Karpas-422 (cell line): ENCODE results near the gene DAB2IP. TPM values are rescaled to one million over a fixed set of nuclear protein-coding genes. Genes with fewer than 3 reads are reported as not detected.
A peak's percentile ranks its signal among the peaks of the same experiment; 100 is the strongest.

ENCODE experiments used
- DNase-seq: peaks from one replicate; pipeline ENCODE4 v3.0.0-alpha.2; 2015
- H2AFZ ChIP-seq: fragments of 200-600 bp; sonication (generic); 2 replicates; pipeline ENCODE4 v1.6.1; 2014; ENCODE audit warnings: antibody characterized with exemption, low read length, mixed read lengths
- H3K27ac ChIP-seq: fragments of 200-600 bp; sonication (generic); 2 replicates; pipeline ENCODE4 v1.5.1; 2014; ENCODE audit warnings: mild to moderate bottlenecking, low read length, moderate library complexity
- H3K27me3 ChIP-seq: fragments of 200-600 bp; sonication (generic); 2 replicates; pipeline ENCODE4 v1.6.1; 2014; ENCODE audit warnings: low read length, mixed read lengths
- H3K36me3 ChIP-seq: fragments of 200-600 bp; sonication (generic); 2 replicates; pipeline ENCODE4 v1.6.1; 2014; ENCODE audit warnings: low read length, mixed read lengths; ENCODE audit not compliant: insufficient read depth
- H3K4me1 ChIP-seq: fragments of 200-600 bp; sonication (generic); 2 replicates; pipeline ENCODE4 v1.6.1; 2014; ENCODE audit warnings: mild to moderate bottlenecking, low read length, mixed read lengths
- H3K4me2 ChIP-seq: fragments of 200-600 bp; sonication (generic); 2 replicates; pipeline ENCODE4 v1.6.1; 2014; ENCODE audit warnings: low read length, low read depth, mild to moderate bottlenecking; ENCODE audit not compliant: poor library complexity, severe bottlenecking
- H3K4me3 ChIP-seq: fragments of 200-600 bp; sonication (generic); 2 replicates; pipeline ENCODE4 v1.5.1; 2014; ENCODE audit warnings: mild to moderate bottlenecking, antibody characterized with exemption, low read length, mixed read lengths
- H3K79me2 ChIP-seq: fragments of 200-600 bp; sonication (generic); 2 replicates; pipeline ENCODE4 v1.6.1; 2014; ENCODE audit warnings: mild to moderate bottlenecking, low read length, mixed read lengths
- H3K9ac ChIP-seq: fragments of 200-600 bp; sonication (generic); 2 replicates; pipeline ENCODE4 v1.6.0; 2014; ENCODE audit warnings: low read length
- H3K9me2 ChIP-seq: fragments of 200-600 bp; sonication (generic), shearing (Covaris generic); replicated peaks from 2 replicates; pipeline ENCODE4 v1.6.0; 2014; ENCODE audit warnings: mild to moderate bottlenecking, low read length, moderate library complexity; ENCODE audit not compliant: insufficient read depth
- H3K9me3 ChIP-seq: fragments of 300-700, 200-600 bp; sonication (generic); 2 replicates; pipeline ENCODE4 v1.6.1; 2014; ENCODE audit warnings: low read length, mixed read lengths
- H4K20me1 ChIP-seq: fragments of 200-600 bp; sonication (generic); 2 replicates; pipeline ENCODE4 v1.6.1; 2014; ENCODE audit warnings: mild to moderate bottlenecking, antibody characterized with exemption, low read length, low read depth; ENCODE audit not compliant: insufficient read depth
- total RNA-seq: library from RNA; depleted of rRNA; stranded (reverse); fragments of >200 nt; shearing (Covaris generic); gene quantifications from 2 replicates; pipeline ENCODE4 v1.2.3, GENCODE V29; 2014; ENCODE audit warnings: low replicate concordance

DAB2IP gene
- total RNA-seq, 1 experiment from 2014 or later = 1.3 TPM

DNA sequence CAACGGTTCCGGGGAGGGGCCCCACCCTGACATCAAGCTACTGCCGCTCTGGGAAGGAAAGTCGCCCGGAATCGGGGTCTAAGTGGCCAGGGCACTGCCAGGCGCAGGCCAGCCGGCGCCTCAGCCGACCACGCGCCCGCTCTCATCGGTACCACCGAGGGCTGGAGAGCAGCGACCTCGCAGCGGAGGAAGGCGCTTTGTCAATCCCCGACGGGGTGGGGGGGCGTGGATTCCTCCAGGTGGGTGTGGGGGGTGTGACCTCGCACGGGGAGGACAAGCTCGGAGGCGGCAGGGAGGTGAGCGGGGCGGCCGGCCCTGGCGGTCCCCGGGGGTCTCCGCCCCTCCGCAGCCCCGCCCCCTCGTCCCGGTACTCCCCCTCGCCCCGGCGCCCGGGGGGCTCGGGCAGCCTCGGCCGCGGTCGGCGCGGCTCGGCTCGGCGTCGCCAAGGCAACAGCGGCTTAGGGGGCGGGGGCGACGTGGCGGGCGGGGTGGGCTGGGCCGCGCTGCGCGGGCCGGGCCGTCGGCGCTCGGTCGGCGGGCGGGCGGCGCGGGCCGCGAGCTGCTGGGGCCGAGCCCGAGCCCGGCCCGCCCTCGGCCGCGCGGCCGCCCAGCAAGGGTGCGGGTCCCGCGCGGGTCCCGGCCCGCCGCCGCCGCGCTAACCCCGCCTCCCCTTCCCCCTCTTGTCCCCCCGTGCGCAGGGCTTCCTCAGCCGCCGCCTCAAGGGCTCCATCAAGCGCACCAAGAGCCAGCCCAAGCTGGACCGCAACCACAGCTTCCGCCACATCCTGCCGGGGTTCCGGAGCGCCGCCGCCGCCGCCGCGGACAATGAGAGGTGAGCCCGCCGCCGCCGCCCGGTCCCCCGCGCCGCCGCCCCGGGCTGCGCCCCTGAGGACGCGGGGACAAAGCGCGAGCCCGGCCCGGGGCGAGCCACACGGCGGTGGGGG lies 47.5 kb downstream of the DAB2IP start:
- Histone ChIP-seq H3K9me2 (no peaks in the 10 kb centered on the region), H3K9ac (no peak overlapping the region)

DNA sequence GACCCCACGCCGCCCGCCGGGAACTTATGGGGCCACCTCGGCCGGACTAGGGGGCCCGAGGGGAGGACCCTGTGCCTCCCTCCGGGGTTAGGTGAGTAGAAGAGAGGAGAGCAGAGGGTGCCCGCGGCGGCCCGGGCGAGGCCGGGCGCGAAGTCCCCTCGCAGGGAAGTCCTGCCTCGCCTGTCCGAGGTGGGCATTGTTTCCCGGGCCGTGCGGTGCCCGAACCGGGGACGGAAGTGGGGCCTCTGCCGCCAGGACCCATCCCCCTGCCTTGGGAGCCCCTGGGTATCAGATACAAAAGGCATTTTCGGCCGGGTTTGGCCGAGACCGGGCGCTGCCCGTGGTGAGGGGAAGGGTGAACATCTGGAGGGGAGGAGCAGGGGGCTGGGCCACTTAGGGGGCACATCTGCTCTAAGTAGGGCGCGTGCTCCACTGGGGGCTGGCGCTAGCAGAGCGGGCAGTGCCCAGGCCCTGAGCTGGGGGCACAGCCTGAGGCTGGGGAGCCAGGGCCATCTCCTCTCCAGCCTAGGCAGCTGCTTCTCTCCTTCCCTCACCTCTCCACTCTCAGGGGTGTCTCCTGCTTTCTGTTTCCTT lies 48.2 kb downstream of the DAB2IP start:
- H3K4me3 ChIP-seq = no peak overlapping the region
- H3K79me2 ChIP-seq = no peaks in the 10 kb centered on the region
- H3K36me3 ChIP-seq = no peaks in the 10 kb centered on the region
- H3K27me3 ChIP-seq = no peaks in the 10 kb centered on the region
- H2AFZ ChIP-seq = no peak overlapping the region
- peaks cover 5% of the 10 kb centered on the region; the same call in 1 of the 2 replicates for H3K4me1 ChIP-seq
- H3K27ac ChIP-seq = no peak overlapping the region
- H3K9ac ChIP-seq = no peak overlapping the region
- DNase-seq = no peak
- H3K9me3 ChIP-seq = no peaks in the 10 kb centered on the region
- no peak overlapping the region for H3K4me2 ChIP-seq
- no peaks in the 10 kb centered on the region for H3K9me2 ChIP-seq
- no peaks in the 10 kb centered on the region for H4K20me1 ChIP-seq

More for the DNA sequence above, 47.5 kb downstream of the DAB2IP start:
- peak; percentile 47 for DNase-seq
- Histone ChIP-seq H3K36me3 (no peaks in the 10 kb centered on the region), H3K27ac (no peak overlapping the region), H3K9me3 (no peaks in the 10 kb centered on the region), H3K27me3 (no peaks in the 10 kb centered on the region), H3K4me2 (no peak overlapping the region), H2AFZ (no peak overlapping the region), H3K4me3 (no peak overlapping the region), H3K79me2 (no peaks in the 10 kb centered on the region), H3K4me1 (peaks cover 5% of the 10 kb centered on the region; the same call in 1 of the 2 replicates), H4K20me1 (no peaks in the 10 kb centered on the region)

DNA sequence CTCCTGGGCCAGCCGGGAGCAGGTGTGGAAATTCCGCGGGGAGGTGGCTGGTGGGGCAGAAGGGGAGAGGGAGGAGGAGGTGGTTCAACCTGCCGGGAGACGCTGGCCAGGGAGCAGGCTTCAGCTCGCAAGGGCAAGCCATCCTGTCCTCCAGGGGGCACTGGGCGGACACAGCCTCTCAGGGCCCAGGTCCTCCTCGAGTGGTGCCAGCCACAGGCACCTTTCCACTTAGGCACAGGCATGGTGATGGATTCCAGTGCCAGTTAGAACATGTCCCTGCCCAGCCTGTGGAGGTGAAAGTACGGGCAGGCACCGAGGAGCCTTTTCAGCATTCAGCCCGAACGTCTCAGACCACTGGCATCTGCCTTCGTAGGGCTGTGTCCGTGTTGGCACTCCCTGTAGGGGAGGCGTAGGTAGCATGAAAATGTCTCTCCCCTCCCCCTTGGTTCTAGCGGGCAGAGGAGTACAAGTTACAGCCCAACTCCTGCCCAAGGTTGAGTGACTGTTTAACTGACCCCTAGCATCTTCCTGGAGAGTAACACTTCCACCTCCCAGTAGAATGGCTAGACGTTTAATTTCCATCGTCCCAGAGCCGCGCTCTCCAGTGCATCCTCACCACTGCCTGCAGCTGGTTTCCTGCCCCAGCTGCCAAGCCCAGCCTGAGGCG lies 48.9 kb downstream of the DAB2IP start:
- no peaks in the 10 kb centered on the region for H3K9me3 ChIP-seq
- H3K36me3 ChIP-seq = no peaks in the 10 kb centered on the region
- no peak overlapping the region for H3K4me2 ChIP-seq
- H3K79me2 ChIP-seq = no peaks in the 10 kb centered on the region
- no peak for DNase-seq
- no peaks in the 10 kb centered on the region for H4K20me1 ChIP-seq
- no peak overlapping the region for H3K27ac ChIP-seq
- H3K4me3 ChIP-seq = no peak overlapping the region
- H2AFZ ChIP-seq = no peak overlapping the region
- H3K9ac ChIP-seq = no peak overlapping the region
- H3K4me1 ChIP-seq = peaks cover 5% of the 10 kb centered on the region; the same call in 1 of the 2 replicates
- no peaks in the 10 kb centered on the region for H3K27me3 ChIP-seq
- H3K9me2 ChIP-seq = no peaks in the 10 kb centered on the region

DNA sequence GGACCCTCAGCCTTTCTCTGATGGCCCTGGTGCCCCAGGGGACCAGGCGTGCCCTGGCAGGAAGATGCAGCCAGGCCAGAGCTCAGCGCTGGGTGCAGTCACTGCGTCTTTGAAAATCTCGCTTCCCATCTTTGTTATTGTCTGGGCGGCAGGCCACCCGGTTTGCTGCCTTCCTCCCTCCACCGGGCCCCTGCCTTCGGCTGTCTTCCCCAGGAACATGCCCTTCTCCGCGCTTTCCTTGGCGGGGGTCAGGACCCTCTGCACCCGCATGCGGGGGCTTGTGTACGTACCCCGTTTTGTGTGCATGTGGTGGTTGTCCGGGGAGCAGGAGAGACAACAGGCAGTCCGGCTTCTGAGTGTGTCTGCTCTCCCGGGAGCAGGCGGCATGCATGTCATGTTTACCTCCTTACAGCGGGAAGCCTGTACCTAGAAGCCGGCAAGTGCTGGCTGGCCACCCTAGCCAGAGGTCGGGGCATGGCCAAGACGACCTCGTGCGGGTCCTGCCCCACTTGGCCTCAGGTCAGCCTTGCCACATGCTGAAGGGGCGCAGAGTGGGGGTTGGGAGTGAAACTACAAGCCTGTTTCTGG lies 49.5 kb downstream of the DAB2IP start:
- H2AFZ ChIP-seq = no peak overlapping the region
- H3K9me3 ChIP-seq = no peaks in the 10 kb centered on the region
- H3K27me3 ChIP-seq = no peaks in the 10 kb centered on the region
- no peaks in the 10 kb centered on the region for H4K20me1 ChIP-seq
- DNase-seq = no peak
- no peak overlapping the region for H3K4me3 ChIP-seq
- no peaks in the 10 kb centered on the region for H3K36me3 ChIP-seq
- H3K4me2 ChIP-seq = no peak overlapping the region
- H3K79me2 ChIP-seq = no peaks in the 10 kb centered on the region
- no peaks in the 10 kb centered on the region for H3K9me2 ChIP-seq
- H3K4me1 ChIP-seq = peaks cover 5% of the 10 kb centered on the region; the same call in 1 of the 2 replicates
- H3K27ac ChIP-seq = no peak overlapping the region
- no peak overlapping the region for H3K9ac ChIP-seq

DNA sequence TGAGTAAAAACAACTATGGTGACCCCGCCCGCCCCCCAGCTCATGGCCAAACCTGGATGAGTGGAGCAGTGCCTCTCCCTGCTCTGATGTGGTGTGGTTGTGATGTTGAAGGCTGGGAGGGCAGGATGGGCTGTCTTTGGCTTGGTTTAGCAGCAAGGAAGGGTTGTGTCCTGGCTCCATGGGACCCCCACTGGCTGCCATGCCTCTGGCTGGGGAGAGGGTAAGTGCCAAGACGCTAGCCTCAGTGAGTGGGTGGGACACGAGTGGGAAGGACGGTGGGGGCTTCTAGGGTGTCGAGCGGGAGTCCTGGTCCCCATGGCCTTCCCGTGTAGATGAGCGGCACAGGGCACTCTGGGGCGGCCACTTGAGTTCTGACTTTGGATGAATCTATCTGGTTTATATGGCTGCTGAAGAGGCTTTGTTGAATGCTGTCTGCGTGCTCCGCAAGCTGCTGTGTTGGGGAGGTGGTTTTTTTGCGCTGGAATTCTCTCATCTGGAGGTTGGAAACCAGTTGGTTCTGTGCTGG lies 50.4 kb downstream of the DAB2IP start:
- no peak overlapping the region for H2AFZ ChIP-seq
- no peak overlapping the region for H3K4me3 ChIP-seq
- no peaks in the 10 kb centered on the region for H3K27me3 ChIP-seq
- no peaks in the 10 kb centered on the region for H3K9me3 ChIP-seq
- H4K20me1 ChIP-seq = no peaks in the 10 kb centered on the region
- no peak for DNase-seq
- no peaks in the 10 kb centered on the region for H3K79me2 ChIP-seq
- no peaks in the 10 kb centered on the region for H3K9me2 ChIP-seq
- H3K9ac ChIP-seq = no peak overlapping the region
- no peak overlapping the region for H3K4me2 ChIP-seq
- H3K4me1 ChIP-seq = peaks cover 5% of the 10 kb centered on the region; the same call in 1 of the 2 replicates
- no peak overlapping the region for H3K27ac ChIP-seq
- H3K36me3 ChIP-seq = no peaks in the 10 kb centered on the region

DNA sequence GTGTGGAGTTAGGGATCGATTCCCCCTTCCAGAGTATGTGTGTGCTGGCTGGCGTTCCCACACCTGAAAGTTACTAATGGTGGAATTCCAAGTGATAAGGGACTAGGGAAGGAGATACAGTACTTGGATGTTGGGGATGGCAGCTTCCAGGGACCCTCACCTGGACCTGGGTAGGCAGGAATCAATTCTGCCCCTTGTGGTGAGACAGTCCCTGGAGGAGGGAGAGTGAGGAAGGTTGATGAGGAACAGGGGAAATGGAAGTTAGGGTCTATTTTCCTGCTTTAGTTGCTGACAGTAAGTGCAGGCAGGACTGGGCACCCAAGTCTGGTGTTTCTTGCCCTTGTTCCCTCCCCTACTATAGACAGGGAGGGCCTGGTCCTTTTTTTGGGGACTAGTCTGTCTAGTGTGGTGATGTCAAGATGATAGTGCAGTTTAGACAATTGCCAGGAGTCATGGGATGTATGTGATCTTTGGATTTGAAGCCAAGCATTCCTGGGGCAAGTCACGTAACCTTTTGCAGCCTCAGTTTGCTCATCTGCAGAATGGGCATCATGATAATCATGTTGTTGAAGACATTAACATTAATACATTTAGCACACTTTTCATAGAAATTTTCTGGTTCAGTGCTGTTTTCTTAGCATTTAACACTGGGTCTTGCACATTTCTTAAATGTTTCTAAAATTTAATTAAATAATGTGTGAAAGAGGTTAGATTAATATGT lies 51.7 kb downstream of the DAB2IP start:
- no peak for DNase-seq
- Histone ChIP-seq H4K20me1 (no peaks in the 10 kb centered on the region), H3K27ac (no peak overlapping the region), H2AFZ (no peak overlapping the region), H3K36me3 (no peaks in the 10 kb centered on the region), H3K4me1 (no peaks in the 10 kb centered on the region), H3K79me2 (no peaks in the 10 kb centered on the region), H3K9me3 (no peaks in the 10 kb centered on the region), H3K27me3 (no peaks in the 10 kb centered on the region), H3K9me2 (no peaks in the 10 kb centered on the region), H3K9ac (no peak overlapping the region), H3K4me3 (no peak overlapping the region), H3K4me2 (no peak overlapping the region)

DNA sequence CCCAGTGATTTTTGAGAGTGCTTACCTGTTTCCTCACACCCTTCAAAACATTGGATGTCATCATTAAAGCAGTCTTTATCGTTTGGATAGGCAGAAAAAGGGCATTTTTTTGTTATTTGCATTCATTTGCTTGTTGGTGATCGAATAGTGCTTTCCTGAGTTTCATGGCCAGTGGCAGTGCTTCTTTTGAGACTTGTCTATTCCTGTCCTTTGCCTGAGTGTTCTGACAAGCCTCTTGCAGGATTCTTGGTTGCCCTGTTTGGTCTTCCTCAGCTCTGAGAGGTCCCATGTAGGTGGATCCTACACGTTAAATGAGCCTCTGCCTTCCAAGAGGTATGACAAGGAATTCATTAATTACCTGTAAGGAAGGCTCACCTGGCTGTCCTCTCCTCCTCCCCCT lies 52.8 kb downstream of the DAB2IP start:
- H3K9me2 ChIP-seq = no peaks in the 10 kb centered on the region
- no peak overlapping the region for H3K9ac ChIP-seq
- no peaks in the 10 kb centered on the region for H3K27me3 ChIP-seq
- no peaks in the 10 kb centered on the region for H3K79me2 ChIP-seq
- H3K4me3 ChIP-seq = no peak overlapping the region
- no peak overlapping the region for H3K27ac ChIP-seq
- DNase-seq = no peak
- H3K36me3 ChIP-seq = no peaks in the 10 kb centered on the region
- H3K4me2 ChIP-seq = no peak overlapping the region
- H4K20me1 ChIP-seq = no peaks in the 10 kb centered on the region
- no peak overlapping the region for H2AFZ ChIP-seq
- no peaks in the 10 kb centered on the region for H3K9me3 ChIP-seq
- H3K4me1 ChIP-seq = no peaks in the 10 kb centered on the region
